Measurements from ENCODE around the gene PHAF1. TPM values are rescaled to one million over a fixed set of nuclear protein-coding genes. Genes with fewer than 3 reads are reported as not detected.

PHAF1 gene
- total and polyA plus RNA-seq, 2 of the 13 experiments (the other 11 are each of a cell fraction or from before 2014, with no cell fraction given) = 48.3 to 174 TPM

DNA sequence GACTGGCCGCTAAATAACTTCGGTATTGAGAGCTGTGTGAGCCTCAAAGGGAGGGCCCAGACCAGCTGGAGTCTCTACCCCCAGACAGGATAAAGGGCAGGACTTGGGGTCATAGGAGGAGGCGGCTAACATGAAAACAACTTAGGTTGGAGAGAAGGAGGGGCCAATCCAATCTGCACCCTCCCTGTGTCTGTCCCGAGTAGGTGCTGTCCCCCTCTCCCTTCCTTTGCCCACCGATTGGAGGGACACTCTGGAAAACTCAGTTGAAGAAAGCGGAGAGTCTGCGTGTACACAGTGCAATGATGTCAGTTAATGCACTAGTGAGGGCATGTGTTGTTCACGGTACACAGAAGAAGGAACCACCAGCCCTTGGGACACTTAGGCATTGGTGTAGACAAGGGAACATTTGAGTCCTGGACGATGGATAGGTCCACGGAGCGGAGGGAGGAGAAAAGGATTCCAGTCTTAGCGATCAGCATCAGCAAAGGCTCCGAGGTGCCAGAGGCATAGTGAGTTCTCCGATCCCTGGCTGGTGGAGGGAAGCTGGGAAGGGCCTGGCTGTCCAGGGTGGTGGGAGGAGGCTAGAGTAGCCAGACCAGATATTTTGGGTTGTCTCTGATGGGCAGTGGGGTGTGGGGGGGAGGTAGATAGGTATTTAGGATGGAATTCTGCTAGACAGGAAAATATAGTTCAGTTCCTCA lies 61.4 kb downstream of the PHAF1 start (continued):
- TF ChIP-seq, protein P1, sequence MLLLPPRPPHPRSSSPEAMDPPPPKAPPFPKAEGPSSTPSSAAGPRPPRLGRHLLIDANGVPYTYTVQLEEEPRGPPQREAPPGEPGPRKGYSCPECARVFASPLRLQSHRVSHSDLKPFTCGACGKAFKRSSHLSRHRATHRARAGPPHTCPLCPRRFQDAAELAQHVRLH (CRISPR knock-in tag; IDR thresholded peaks at IDR 0.05; ENCODE audit: borderline replicate concordance, low read depth) = no peak
- TF ChIP-seq, protein P2, sequence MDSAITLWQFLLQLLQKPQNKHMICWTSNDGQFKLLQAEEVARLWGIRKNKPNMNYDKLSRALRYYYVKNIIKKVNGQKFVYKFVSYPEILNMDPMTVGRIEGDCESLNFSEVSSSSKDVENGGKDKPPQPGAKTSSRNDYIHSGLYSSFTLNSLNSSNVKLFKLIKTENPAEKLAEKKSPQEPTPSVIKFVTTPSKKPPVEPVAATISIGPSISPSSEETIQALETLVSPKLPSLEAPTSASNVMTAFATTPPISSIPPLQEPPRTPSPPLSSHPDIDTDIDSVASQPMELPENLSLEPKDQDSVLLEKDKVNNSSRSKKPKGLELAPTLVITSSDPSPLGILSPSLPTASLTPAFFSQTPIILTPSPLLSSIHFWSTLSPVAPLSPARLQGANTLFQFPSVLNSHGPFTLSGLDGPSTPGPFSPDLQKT (CRISPR knock-in tag; IDR thresholded peaks at IDR 0.05; ENCODE audit: borderline replicate concordance) = 0 out of 2 replicates have a peak, but pooled peaks have one; percentile 27
- TF ChIP-seq, protein P3, sequence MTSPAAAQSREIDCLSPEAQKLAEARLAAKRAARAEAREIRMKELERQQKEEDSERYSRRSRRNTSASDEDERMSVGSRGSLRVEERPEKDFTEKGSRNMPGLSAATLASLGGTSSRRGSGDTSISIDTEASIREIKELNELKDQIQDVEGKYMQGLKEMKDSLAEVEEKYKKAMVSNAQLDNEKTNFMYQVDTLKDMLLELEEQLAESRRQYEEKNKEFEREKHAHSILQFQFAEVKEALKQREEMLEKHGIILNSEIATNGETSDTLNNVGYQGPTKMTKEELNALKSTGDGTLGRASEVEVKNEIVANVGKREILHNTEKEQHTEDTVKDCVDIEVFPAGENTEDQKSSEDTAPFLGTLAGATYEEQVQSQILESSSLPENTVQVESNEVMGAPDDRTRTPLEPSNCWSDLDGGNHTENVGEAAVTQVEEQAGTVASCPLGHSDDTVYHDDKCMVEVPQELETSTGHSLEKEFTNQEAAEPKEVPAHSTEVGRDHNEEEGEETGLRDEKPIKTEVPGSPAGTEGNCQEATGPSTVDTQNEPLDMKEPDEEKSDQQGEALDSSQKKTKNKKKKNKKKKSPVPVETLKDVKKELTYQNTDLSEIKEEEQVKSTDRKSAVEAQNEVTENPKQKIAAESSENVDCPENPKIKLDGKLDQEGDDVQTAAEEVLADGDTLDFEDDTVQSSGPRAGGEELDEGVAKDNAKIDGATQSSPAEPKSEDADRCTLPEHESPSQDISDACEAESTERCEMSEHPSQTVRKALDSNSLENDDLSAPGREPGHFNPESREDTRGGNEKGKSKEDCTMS (CRISPR knock-in tag; conservative IDR thresholded peaks at IDR 0.05) = no peak
- TF ChIP-seq, protein P4, sequence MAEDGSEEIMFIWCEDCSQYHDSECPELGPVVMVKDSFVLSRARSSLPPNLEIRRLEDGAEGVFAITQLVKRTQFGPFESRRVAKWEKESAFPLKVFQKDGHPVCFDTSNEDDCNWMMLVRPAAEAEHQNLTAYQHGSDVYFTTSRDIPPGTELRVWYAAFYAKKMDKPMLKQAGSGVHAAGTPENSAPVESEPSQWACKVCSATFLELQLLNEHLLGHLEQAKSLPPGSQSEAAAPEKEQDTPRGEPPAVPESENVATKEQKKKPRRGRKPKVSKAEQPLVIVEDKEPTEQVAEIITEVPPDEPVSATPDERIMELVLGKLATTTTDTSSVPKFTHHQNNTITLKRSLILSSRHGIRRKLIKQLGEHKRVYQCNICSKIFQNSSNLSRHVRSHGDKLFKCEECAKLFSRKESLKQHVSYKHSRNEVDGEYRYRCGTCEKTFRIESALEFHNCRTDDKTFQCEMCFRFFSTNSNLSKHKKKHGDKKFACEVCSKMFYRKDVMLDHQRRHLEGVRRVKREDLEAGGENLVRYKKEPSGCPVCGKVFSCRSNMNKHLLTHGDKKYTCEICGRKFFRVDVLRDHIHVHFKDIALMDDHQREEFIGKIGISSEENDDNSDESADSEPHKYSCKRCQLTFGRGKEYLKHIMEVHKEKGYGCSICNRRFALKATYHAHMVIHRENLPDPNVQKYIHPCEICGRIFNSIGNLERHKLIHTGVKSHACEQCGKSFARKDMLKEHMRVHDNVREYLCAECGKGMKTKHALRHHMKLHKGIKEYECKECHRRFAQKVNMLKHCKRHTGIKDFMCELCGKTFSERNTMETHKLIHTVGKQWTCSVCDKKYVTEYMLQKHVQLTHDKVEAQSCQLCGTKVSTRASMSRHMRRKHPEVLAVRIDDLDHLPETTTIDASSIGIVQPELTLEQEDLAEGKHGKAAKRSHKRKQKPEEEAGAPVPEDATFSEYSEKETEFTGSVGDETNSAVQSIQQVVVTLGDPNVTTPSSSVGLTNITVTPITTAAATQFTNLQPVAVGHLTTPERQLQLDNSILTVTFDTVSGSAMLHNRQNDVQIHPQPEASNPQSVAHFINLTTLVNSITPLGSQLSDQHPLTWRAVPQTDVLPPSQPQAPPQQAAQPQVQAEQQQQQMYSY (CRISPR knock-in tag; IDR thresholded peaks at IDR 0.05) = 0 out of 2 replicates have a peak, but pooled peaks have one; percentile 30
- TF ChIP-seq, protein P5, sequence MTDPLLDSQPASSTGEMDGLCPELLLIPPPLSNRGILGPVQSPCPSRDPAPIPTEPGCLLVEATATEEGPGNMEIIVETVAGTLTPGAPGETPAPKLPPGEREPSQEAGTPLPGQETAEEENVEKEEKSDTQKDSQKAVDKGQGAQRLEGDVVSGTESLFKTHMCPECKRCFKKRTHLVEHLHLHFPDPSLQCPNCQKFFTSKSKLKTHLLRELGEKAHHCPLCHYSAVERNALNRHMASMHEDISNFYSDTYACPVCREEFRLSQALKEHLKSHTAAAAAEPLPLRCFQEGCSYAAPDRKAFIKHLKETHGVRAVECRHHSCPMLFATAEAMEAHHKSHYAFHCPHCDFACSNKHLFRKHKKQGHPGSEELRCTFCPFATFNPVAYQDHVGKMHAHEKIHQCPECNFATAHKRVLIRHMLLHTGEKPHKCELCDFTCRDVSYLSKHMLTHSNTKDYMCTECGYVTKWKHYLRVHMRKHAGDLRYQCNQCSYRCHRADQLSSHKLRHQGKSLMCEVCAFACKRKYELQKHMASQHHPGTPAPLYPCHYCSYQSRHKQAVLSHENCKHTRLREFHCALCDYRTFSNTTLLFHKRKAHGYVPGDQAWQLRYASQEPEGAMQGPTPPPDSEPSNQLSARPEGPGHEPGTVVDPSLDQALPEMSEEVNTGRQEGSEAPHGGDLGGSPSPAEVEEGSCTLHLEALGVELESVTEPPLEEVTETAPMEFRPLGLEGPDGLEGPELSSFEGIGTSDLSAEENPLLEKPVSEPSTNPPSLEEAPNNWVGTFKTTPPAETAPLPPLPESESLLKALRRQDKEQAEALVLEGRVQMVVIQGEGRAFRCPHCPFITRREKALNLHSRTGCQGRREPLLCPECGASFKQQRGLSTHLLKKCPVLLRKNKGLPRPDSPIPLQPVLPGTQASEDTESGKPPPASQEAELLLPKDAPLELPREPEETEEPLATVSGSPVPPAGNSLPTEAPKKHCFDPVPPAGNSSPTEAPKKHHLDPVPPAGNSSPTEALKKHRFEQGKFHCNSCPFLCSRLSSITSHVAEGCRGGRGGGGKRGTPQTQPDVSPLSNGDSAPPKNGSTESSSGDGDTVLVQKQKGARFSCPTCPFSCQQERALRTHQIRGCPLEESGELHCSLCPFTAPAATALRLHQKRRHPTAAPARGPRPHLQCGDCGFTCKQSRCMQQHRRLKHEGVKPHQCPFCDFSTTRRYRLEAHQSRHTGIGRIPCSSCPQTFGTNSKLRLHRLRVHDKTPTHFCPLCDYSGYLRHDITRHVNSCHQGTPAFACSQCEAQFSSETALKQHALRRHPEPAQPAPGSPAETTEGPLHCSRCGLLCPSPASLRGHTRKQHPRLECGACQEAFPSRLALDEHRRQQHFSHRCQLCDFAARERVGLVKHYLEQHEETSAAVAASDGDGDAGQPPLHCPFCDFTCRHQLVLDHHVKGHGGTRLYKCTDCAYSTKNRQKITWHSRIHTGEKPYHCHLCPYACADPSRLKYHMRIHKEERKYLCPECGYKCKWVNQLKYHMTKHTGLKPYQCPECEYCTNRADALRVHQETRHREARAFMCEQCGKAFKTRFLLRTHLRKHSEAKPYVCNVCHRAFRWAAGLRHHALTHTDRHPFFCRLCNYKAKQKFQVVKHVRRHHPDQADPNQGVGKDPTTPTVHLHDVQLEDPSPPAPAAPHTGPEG (CRISPR knock-in tag; IDR thresholded peaks at IDR 0.05) = no peak
- TF ChIP-seq, protein P6, sequence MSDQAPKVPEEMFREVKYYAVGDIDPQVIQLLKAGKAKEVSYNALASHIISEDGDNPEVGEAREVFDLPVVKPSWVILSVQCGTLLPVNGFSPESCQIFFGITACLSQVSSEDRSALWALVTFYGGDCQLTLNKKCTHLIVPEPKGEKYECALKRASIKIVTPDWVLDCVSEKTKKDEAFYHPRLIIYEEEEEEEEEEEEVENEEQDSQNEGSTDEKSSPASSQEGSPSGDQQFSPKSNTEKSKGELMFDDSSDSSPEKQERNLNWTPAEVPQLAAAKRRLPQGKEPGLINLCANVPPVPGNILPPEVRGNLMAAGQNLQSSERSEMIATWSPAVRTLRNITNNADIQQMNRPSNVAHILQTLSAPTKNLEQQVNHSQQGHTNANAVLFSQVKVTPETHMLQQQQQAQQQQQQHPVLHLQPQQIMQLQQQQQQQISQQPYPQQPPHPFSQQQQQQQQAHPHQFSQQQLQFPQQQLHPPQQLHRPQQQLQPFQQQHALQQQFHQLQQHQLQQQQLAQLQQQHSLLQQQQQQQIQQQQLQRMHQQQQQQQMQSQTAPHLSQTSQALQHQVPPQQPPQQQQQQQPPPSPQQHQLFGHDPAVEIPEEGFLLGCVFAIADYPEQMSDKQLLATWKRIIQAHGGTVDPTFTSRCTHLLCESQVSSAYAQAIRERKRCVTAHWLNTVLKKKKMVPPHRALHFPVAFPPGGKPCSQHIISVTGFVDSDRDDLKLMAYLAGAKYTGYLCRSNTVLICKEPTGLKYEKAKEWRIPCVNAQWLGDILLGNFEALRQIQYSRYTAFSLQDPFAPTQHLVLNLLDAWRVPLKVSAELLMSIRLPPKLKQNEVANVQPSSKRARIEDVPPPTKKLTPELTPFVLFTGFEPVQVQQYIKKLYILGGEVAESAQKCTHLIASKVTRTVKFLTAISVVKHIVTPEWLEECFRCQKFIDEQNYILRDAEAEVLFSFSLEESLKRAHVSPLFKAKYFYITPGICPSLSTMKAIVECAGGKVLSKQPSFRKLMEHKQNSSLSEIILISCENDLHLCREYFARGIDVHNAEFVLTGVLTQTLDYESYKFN (CRISPR knock-in tag; conservative IDR thresholded peaks at IDR 0.05) = peak; percentile 14; the same call in 1 of the 2 replicates
- no peak for TF ChIP-seq SMAD3 (CRISPR knock-in tag; IDR thresholded peaks at IDR 0.05)
- TF ChIP-seq, protein P7, sequence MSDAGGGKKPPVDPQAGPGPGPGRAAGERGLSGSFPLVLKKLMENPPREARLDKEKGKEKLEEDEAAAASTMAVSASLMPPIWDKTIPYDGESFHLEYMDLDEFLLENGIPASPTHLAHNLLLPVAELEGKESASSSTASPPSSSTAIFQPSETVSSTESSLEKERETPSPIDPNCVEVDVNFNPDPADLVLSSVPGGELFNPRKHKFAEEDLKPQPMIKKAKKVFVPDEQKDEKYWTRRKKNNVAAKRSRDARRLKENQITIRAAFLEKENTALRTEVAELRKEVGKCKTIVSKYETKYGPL (CRISPR knock-in tag; IDR thresholded peaks at IDR 0.05) = no peak

All from HepG2 (cell line).